Kidney epithelial cell (primary cell): ENCODE results near the gene ITLN2. TPM values are rescaled to one million over a fixed set of nuclear protein-coding genes. Genes with fewer than 3 reads are reported as not detected.
"Not testable (repeated sequence)": the region's sequence is repeated elsewhere in the genome, so short reads cannot be mapped to it uniquely, and the experiment has no call there.

Experiments used
- DNase-seq: peaks from one replicate; pipeline ENCODE4 v3.0.0-alpha.2; 2010; ENCODE audit warnings: low read depth
- H3K27me3 ChIP-seq: 2 replicates; pipeline ENCODE4 v1.6.0; 2011; ENCODE audit warnings: low read length; ENCODE audit not compliant: control insufficient read depth, insufficient read depth
- H3K36me3 ChIP-seq: 2 replicates; pipeline ENCODE4 v1.5.1; 2011; ENCODE audit warnings: low read length; ENCODE audit not compliant: control insufficient read depth, insufficient read depth
- H3K4me3 ChIP-seq: 2 replicates; pipeline ENCODE4 v1.5.1; 2011; ENCODE audit warnings: low read depth, mild to moderate bottlenecking, control low read depth, low read length
- total RNA-seq: library from RNA; depleted of rRNA; stranded (reverse); fragments of >200 nt; gene quantifications from 2 replicates; pipeline ENCODE4 v1.2.3, GENCODE V29; 2015
- TF ChIP-seq, protein P1 (sequence below): IDR thresholded peaks from 2 replicates; pipeline ENCODE4 v1.5.1; 2011; ENCODE audit warnings: mild to moderate bottlenecking, moderate library complexity, low read length, control low read depth, inconsistent platforms; ENCODE audit not compliant: insufficient read depth, poor library complexity, severe bottlenecking

Gene ITLN2
- total RNA-seq, 1 donor from 2014 or later = not detected

DNA sequence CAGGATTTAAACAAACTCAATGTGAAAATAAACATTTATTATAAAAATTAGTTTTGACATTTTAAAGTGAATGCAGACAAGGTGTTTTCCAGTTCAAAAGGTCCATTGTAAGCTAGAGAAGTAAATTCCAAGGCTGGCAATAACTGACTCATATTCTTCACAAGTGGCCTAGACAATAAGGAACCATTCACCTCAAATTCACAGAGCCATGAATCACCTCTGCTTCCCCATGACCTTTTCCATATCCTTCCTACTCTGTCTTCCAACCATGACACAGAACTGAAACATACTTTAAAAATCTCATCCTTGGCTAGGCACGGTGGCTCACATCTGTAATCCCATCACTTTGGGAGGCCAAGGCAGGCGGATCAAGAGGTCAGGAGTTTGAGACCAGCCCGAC lies 41.6 kb upstream of the ITLN2 start:
- Histone ChIP-seq H3K4me3 (no peak overlapping the region), H3K27me3 (no peaks in the 10 kb centered on the region), H3K36me3 (peaks cover 9% of the 10 kb centered on the region)
- peak; percentile 88 for DNase-seq
- TF ChIP-seq, protein P1, sequence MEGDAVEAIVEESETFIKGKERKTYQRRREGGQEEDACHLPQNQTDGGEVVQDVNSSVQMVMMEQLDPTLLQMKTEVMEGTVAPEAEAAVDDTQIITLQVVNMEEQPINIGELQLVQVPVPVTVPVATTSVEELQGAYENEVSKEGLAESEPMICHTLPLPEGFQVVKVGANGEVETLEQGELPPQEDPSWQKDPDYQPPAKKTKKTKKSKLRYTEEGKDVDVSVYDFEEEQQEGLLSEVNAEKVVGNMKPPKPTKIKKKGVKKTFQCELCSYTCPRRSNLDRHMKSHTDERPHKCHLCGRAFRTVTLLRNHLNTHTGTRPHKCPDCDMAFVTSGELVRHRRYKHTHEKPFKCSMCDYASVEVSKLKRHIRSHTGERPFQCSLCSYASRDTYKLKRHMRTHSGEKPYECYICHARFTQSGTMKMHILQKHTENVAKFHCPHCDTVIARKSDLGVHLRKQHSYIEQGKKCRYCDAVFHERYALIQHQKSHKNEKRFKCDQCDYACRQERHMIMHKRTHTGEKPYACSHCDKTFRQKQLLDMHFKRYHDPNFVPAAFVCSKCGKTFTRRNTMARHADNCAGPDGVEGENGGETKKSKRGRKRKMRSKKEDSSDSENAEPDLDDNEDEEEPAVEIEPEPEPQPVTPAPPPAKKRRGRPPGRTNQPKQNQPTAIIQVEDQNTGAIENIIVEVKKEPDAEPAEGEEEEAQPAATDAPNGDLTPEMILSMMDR = no peak

GRCh38 chr1:160993544-160994193 lies 39.1 kb upstream of the ITLN2 start:
- no peak for DNase-seq
- peaks cover 2% of the 10 kb centered on the region for H3K36me3 ChIP-seq

DNA sequence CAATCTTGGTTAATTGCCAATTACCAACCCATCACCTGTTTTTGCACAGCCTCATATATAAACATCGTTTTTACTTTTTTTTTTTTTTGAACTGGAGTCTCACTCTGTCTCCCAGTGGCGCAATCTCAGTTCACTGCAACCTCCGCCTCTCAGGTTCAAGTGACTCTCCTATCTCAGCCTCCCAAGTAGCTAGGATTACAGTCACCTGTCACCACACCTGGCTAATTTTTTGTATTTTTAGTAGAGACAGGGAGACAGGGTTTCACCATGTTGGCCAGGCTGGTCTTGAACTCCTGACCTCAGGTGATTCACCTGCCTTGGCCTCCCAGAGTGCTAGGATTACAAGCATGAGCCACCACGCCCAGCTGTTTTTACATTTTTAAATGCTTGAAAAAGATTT lies 37.4 kb upstream of the ITLN2 start:
- H3K27me3 ChIP-seq, H3K36me3 ChIP-seq, H3K4me3 ChIP-seq, DNase-seq: not testable (repeated sequence)

More at GRCh38 chr1:160993544-160994193, 39.1 kb upstream of the ITLN2 start:
- TF ChIP-seq, protein P1 = peak; percentile 16
- no peak overlapping the region for H3K4me3 ChIP-seq
- no peaks in the 10 kb centered on the region for H3K27me3 ChIP-seq

- Histone ChIP-seq H3K27me3 (no peaks in the 10 kb centered on the region), H3K4me3 (no peak overlapping the region), H3K36me3 (no peaks in the 10 kb centered on the region)
- DNase-seq = no peak
- TF ChIP-seq, protein P1 = no peak
Measured at GRCh38 chr1:160987359-160988050, 32.9 kb upstream of the ITLN2 start.

DNA sequence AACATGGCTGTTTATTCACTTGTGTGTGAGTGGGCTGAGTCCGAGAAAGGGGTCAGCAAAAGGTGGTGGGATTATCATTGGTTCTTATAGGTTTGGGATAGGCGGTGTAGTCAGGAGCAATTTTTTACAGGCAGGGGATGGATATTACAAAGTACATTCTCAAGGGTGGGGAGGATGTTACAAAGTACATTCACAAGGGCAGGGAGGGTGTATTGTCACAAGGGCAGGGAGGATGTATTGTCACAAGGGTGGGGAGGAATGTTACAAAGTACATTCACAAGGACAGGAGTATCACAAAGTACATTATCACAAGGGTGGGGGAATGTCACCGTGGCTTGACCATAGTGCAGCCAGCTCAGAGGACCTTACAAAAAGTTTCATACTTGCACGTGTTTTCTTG lies 31.1 kb upstream of the ITLN2 start:
- DNase-seq = no peak
- H3K27me3 ChIP-seq = peaks cover 11% of the 10 kb centered on the region
- H3K4me3 ChIP-seq = no peak overlapping the region
- H3K36me3 ChIP-seq = no peaks in the 10 kb centered on the region
- TF ChIP-seq, protein P1 = no peak

DNA sequence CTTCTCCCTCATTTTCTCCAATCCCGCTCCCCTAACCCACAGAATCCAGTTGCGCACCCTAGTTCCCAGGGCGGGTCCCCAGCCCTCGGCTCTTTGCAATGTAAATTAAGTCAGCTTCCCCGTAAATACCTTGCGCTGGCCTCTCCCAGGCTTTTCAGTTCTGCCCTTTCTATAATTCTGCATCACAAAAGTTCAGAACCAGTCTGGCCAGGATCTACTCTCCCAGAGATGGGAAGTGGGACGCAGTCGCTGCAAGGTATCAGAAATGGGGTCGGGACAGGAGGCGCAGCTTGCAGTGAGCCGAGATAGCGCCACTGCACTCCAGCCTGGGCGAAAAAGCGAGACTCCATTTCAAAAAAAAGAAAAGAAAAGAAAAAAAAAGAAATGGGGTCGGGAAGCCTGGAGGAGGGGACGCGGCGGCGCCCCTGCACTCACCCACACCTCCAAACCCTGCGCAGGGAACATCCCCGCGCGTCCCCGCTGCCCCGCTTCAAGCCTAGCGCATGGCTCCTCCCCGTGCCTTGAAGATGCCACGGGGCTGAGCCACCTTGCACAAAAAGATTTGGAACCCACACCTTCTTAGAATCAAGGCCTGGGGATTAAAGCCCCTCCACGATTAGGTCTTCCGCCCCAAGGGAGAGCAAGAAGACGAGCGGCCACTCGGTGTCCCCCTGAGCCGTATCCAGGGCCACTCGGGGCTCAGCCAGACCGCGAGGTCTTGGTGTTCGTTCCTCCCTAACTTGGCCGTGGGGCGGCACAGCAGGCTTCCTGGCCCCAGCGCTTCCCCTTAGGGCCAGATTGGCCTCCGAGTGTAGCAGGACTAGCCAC lies 27.2 kb upstream of the ITLN2 start:
- TF ChIP-seq, protein P1 = no peak
- H3K27me3 ChIP-seq = peaks cover 13% of the 10 kb centered on the region
- H3K36me3 ChIP-seq = no peaks in the 10 kb centered on the region
- no peak overlapping the region for H3K4me3 ChIP-seq
- DNase-seq = no peak
